Adrenal gland (tissue), 5 donors: Measurements from ENCODE around the gene SPTBN1.

Experiments used
- CTCF ChIP-seq, 6 experiments: fragments of 450-650 bp in 4 of 6; fragments of 200-600 bp in 2 of 6; sonication (generic) in 1 of 6; IDR thresholded peaks; 1 replicate in 5 of 6; 2 replicates in 1 of 6; pipeline versions ENCODE4 v1.5.1 to v1.8.0; 2016 to 2021; ENCODE audit warnings: antibody characterized with exemption in 6 of 6, mild to moderate bottlenecking in 2 of 6, moderate library complexity in 1 of 6
- POLR2A ChIP-seq, 2 donors: fragments of 450-650 bp; IDR thresholded peaks; one replicate each; pipeline ENCODE4 v1.6.1; 2017; ENCODE audit warnings: antibody characterized with exemption in 2 of 2, mild to moderate bottlenecking in 2 of 2, moderate library complexity in 1 of 2
- donor health status: DM: no; HTN: no; CAD: no.

GRCh38 chr2:54649191-54649590, 193.1 kb downstream of the SPTBN1 start:
- TF ChIP-seq CTCF (IDR thresholded peaks at IDR 0.05): no peak
- TF ChIP-seq POLR2A (IDR thresholded peaks at IDR 0.05): no peak
